ENCODE measurements around the gene TBX15. TPM values are rescaled to one million over a fixed set of nuclear protein-coding genes. Genes with fewer than 3 reads are reported as not detected.
A peak's percentile ranks its signal among the peaks of the same experiment; 100 is the strongest.

TBX15 gene
- total and polyA plus RNA-seq, 9 of the 15 experiments (the other 6 are each of a cell fraction or from before 2014, with no cell fraction given) = 0.03 to 3.4 (median 2.3) TPM

GRCh38 chr1:118960567-118961136 is 27.5 kb downstream of the TBX15 start (continued):
- TF ChIP-seq RERE (CRISPR knock-in tag; IDR thresholded peaks at IDR 0.05; ENCODE audit: borderline replicate concordance) (no peak), CBFA2T2 (conservative IDR thresholded peaks at IDR 0.05) (no peak), MAZ (CRISPR knock-in tag; conservative IDR thresholded peaks at IDR 0.05 in 1 of 2, IDR thresholded peaks at IDR 0.05 in 1 of 2) (peak; percentile 1 to 77; a peak in 2 of 4 replicates), NRF1 (conservative IDR thresholded peaks at IDR 0.05 in 1 of 2, IDR thresholded peaks at IDR 0.05 in 1 of 2) (0 out of 4 replicates have a peak, but pooled peaks of 1 of the 2 experiments have one; percentile 17), MEIS2 (IDR thresholded peaks at IDR 0.05; ENCODE audit: partially characterized antibody) (peak; percentile 88), NFXL1 (CRISPR knock-in tag; IDR thresholded peaks at IDR 0.05) (no peak), MXD1 (CRISPR knock-in tag; IDR thresholded peaks at IDR 0.05; ENCODE audit: borderline replicate concordance, poor library complexity, severe bottlenecking) (no peak), EP300 (IDR thresholded peaks at IDR 0.05; ENCODE audit: low read length) (peak; percentile 26; the same call in 1 of the 2 replicates), GABPA (tag; conservative IDR thresholded peaks at IDR 0.05; ENCODE audit: low read depth) (peak; percentile 33; the same call in 1 of the 2 replicates), ATF7 (IDR thresholded peaks at IDR 0.05) (peak; percentile 35; the same call in 1 of the 2 replicates), CXXC5 (CRISPR knock-in tag; IDR thresholded peaks at IDR 0.05) (peak; percentile 43; the same call in 1 of the 2 replicates), PBX2 (CRISPR knock-in tag; IDR thresholded peaks at IDR 0.05; ENCODE audit: low read depth) (no peak), PBX2 (tag; conservative IDR thresholded peaks at IDR 0.05; ENCODE audit: low read depth) (peak; percentile 92), NR2C2 (CRISPR knock-in tag; IDR thresholded peaks at IDR 0.05) (no peak), NR2C2 (tag; IDR thresholded peaks at IDR 0.05) (peak; percentile 57; the same call in 1 of the 2 replicates), HNRNPUL1 (IDR thresholded peaks at IDR 0.05; ENCODE audit: low read length) (no peak)
